Chondrocyte (in vitro differentiated cells): ENCODE results near the gene MYOM1. TPM values are rescaled to one million over a fixed set of nuclear protein-coding genes. Genes with fewer than 3 reads are reported as not detected.
A peak's percentile ranks its signal among the peaks of the same experiment; 100 is the strongest.

Source experiments
- DNase-seq: peaks from one replicate; pipeline ENCODE4 v3.0.0; 2021; ENCODE audit warnings: mixed read lengths, low spot score
- H3K27ac Mint-ChIP-seq: one replicate; pipeline ENCODE4 v1.8.0; 2021; ENCODE audit warnings: mild to moderate bottlenecking, moderate library complexity, mixed read lengths; ENCODE audit not compliant: unreplicated experiment
- H3K27me3 Mint-ChIP-seq: 2 replicates; pipeline ENCODE4 v1.8.0; 2021; ENCODE audit warnings: low read depth, mixed read lengths
- H3K36me3 Mint-ChIP-seq: 2 replicates; pipeline ENCODE4 v1.8.0; 2021; ENCODE audit warnings: low read depth, mixed read lengths
- H3K4me1 Mint-ChIP-seq: 2 replicates; pipeline ENCODE4 v1.8.0; 2021; ENCODE audit warnings: low read depth, mild to moderate bottlenecking, mixed read lengths
- H3K4me3 Mint-ChIP-seq: one replicate; pipeline ENCODE4 v1.8.0; 2021; ENCODE audit warnings: mild to moderate bottlenecking, moderate library complexity, mixed read lengths; ENCODE audit not compliant: unreplicated experiment
- H3K9me3 Mint-ChIP-seq: 2 replicates; pipeline ENCODE4 v1.8.0; 2021; ENCODE audit warnings: low read depth, mixed read lengths
- CTCF ChIP-seq: fragments of 200-600 bp; sonication (generic); IDR thresholded peaks from 2 replicates; pipeline ENCODE4 v1.5.0; 2021; ENCODE audit warnings: antibody characterized with exemption, mild to moderate bottlenecking, moderate library complexity
- total RNA-seq: library from RNA; stranded (reverse); gene quantifications from 3 replicates; pipeline ENCODE4 v1.2.1, GENCODE V29; 2021

Gene MYOM1
- total RNA-seq, 1 donor from 2014 or later = 1.5 TPM

DNA sequence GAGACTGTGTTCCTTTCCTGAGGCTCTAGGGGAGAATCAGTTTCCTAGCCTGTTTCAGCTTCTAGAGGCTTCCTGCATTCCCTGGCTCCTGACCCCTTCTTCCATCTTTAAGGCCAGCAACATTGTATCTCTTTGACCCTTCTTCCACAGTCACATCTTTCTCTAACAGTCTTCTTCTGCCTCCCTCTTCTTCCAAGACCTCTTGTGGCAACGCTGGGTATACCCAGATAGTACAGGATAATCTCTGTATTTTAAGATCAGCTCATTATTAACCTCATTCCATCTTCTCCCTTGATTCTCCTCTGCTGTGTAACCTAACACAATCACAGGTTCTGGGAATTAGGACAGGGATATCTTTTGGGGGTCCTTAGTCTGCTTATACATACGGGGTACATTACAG is 19.0 kb upstream of the MYOM1 start:
- DNase-seq = no peak
- TF ChIP-seq CTCF = peak; percentile 53

GRCh38 chr18:3236470-3236869 is 16.7 kb upstream of the MYOM1 start:
- TF ChIP-seq CTCF = no peak
- H3K36me3 Mint-ChIP-seq = peaks cover 2% of the 10 kb centered on the region
- DNase-seq = no peak
- no peak overlapping the region for H3K27ac Mint-ChIP-seq
- no peaks in the 10 kb centered on the region for H3K27me3 Mint-ChIP-seq
- no peaks in the 10 kb centered on the region for H3K9me3 Mint-ChIP-seq
- H3K4me3 Mint-ChIP-seq = no peak overlapping the region
- H3K4me1 Mint-ChIP-seq = no peaks in the 10 kb centered on the region

More for the DNA sequence above, 19.0 kb upstream of the MYOM1 start:
- no peak overlapping the region for H3K27ac Mint-ChIP-seq
- no peak overlapping the region for H3K4me3 Mint-ChIP-seq
- no peaks in the 10 kb centered on the region for H3K9me3 Mint-ChIP-seq
- H3K36me3 Mint-ChIP-seq = peaks cover 2% of the 10 kb centered on the region
- no peaks in the 10 kb centered on the region for H3K27me3 Mint-ChIP-seq
- H3K4me1 Mint-ChIP-seq = no peaks in the 10 kb centered on the region

- DNase-seq = no peak
- no peak overlapping the region for H3K4me3 Mint-ChIP-seq
- no peak for TF ChIP-seq CTCF
- H3K9me3 Mint-ChIP-seq = no peaks in the 10 kb centered on the region
- H3K36me3 Mint-ChIP-seq = peaks cover 2% of the 10 kb centered on the region
- H3K4me1 Mint-ChIP-seq = no peaks in the 10 kb centered on the region
- no peak overlapping the region for H3K27ac Mint-ChIP-seq
- H3K27me3 Mint-ChIP-seq = no peaks in the 10 kb centered on the region
These were observed 16.1 kb upstream of the MYOM1 start for GRCh38 chr18:3235846-3236245.

- H3K9me3 Mint-ChIP-seq = no peaks in the 10 kb centered on the region
- H3K27me3 Mint-ChIP-seq = no peaks in the 10 kb centered on the region
- peaks cover 2% of the 10 kb centered on the region for H3K36me3 Mint-ChIP-seq
- no peak for DNase-seq
- H3K27ac Mint-ChIP-seq = no peak overlapping the region
- H3K4me1 Mint-ChIP-seq = no peaks in the 10 kb centered on the region
- no peak overlapping the region for H3K4me3 Mint-ChIP-seq
- no peak for TF ChIP-seq CTCF
These were observed 14.7 kb upstream of the MYOM1 start for GRCh38 chr18:3234457-3234856.

DNA sequence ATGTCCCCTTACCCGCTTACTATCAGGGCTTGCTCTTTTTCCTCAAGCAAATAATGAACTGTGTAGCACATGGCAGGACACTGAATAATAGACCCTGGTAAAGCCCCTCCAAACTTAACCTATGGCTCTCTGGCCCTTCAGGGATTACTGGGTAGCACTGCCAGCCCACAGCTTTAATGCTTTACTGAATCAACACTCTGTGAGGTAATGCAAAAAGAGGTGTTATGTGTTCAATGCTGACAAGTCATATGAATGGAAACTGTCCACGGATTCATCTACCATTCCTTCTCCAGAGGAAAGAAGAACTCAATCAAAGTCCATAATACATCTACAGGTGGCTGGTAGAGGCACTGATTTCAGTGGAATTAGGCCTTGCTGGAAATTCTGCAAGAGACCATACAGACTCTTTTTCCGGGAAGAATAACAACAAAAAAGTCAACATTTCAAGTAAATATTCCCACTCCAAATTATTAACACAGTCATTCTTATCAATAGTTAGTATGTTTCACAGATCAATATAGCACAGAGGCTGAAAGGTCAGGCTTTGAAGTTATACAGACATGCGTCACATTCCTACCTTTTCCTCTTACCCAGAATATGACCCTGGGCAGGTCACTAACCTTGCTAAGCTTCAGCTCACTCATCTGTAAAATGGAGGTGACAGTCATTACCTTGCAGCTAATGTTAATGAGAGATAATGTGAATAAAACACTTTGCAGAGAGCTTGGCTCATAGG is 13.8 kb upstream of the MYOM1 start:
- no peak overlapping the region for H3K4me3 Mint-ChIP-seq
- H3K9me3 Mint-ChIP-seq = no peaks in the 10 kb centered on the region
- H3K27me3 Mint-ChIP-seq = no peaks in the 10 kb centered on the region
- DNase-seq = no peak
- no peak for TF ChIP-seq CTCF
- H3K27ac Mint-ChIP-seq = no peak overlapping the region
- no peaks in the 10 kb centered on the region for H3K4me1 Mint-ChIP-seq
- no peaks in the 10 kb centered on the region for H3K36me3 Mint-ChIP-seq
